Measurements from ENCODE around the gene PPM1J.

The PPM1J gene

DNA sequence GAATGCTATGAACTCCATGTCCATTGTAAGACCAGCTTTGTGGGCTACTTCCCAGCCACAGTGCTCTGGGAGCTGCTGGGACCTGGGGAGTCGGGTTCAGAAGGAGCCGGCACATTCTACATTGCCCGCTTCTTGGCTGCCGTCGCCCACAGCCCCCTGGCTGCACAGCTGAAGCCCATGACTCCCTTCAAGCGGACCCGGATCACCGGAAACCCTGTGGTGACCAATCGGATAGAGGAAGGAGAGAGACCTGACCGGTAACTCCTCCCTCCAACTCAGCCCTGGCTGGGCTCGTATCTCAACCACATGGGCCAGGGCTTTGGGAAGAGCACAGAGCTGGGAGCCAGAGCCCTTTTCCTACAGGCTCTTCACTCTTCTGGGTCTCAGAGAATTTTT lies 25.3 kb downstream of the PPM1J start:
- TF ChIP-seq CTCF (IDR thresholded peaks at IDR 0.05; ENCODE audit: insufficient read depth, low read length, poor library complexity, severe bottlenecking) = no peak
- TF ChIP-seq EZH2phosphoT487 (conservative IDR thresholded peaks at IDR 0.05; ENCODE audit: low read length) = no peak
- Histone ChIP-seq H4K20me1 (ENCODE audit: low read depth, low read length) (no peaks in the 10 kb centered on the region), H3K9ac (ENCODE audit: low read length) (no peak overlapping the region), H3K27me3 (ENCODE audit: low read length) (no peaks in the 10 kb centered on the region), H3K36me3 (ENCODE audit: low read length) (no peaks in the 10 kb centered on the region), H3K4me2 (ENCODE audit: low read depth, low read length, poor library complexity, severe bottlenecking) (no peak overlapping the region), H3K79me2 (ENCODE audit: insufficient read depth, low read length) (no peaks in the 10 kb centered on the region), H3F3A (ENCODE audit: insufficient read depth) (no peaks in the 10 kb centered on the region), H3K27ac (ENCODE audit: low read depth, low read length) (no peak overlapping the region), H3K9me2 (replicated peaks; ENCODE audit: insufficient read depth, low read length) (no peaks in the 10 kb centered on the region), H2AFZ (ENCODE audit: low read depth, low read length, severe bottlenecking) (no peak overlapping the region), H3K4me3 (ENCODE audit: insufficient read depth, low read length, poor library complexity, severe bottlenecking) (no peak overlapping the region), H3K9me3 (ENCODE audit: insufficient read depth, low read length) (no peaks in the 10 kb centered on the region)

DNA sequence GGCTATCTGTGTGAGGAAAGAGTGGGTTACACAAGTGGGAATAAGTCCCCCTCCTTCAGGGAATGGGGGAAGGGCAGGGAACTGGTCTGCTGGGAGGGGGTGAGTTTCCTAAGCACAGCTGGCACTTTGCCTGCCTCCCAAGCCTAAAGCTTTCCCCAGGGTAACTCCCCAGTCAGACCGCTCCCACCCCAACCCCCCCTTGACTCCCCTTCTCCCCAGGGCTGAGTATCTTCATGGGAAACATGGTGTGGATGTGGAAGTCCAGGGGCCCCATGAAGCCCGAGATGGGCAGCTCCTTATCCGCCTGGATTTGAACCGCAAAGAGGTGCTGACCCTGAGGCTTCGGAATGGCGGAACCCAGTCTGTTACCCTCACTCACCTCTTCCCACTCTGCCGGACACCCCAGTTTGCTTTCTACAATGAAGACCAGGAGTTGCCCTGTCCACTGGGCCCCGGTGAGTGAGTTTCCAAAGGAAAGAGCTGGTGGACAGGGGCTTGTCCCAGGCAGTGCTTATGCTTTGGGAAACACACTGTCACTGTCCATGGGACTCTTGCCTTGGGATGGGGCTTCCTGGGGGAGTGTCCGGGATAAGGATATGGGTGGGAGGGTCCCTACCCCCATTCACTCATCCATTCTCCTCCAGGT lies 25.8 kb downstream of the PPM1J start:
- Histone ChIP-seq H3K4me3 (ENCODE audit: insufficient read depth, low read length, poor library complexity, severe bottlenecking) (no peak overlapping the region), H3K4me2 (ENCODE audit: low read depth, low read length, poor library complexity, severe bottlenecking) (no peak overlapping the region), H3K79me2 (ENCODE audit: insufficient read depth, low read length) (no peaks in the 10 kb centered on the region), H3K36me3 (ENCODE audit: low read length) (no peaks in the 10 kb centered on the region), H3K9ac (ENCODE audit: low read length) (no peak overlapping the region), H3K27me3 (ENCODE audit: low read length) (no peaks in the 10 kb centered on the region), H2AFZ (ENCODE audit: low read depth, low read length, severe bottlenecking) (no peak overlapping the region), H3K9me2 (replicated peaks; ENCODE audit: insufficient read depth, low read length) (no peaks in the 10 kb centered on the region), H4K20me1 (ENCODE audit: low read depth, low read length) (no peaks in the 10 kb centered on the region), H3K27ac (ENCODE audit: low read depth, low read length) (no peak overlapping the region), H3K9me3 (ENCODE audit: insufficient read depth, low read length) (no peaks in the 10 kb centered on the region), H3F3A (ENCODE audit: insufficient read depth) (no peaks in the 10 kb centered on the region)
- TF ChIP-seq CTCF (IDR thresholded peaks at IDR 0.05; ENCODE audit: insufficient read depth, low read length, poor library complexity, severe bottlenecking) (no peak), EZH2phosphoT487 (conservative IDR thresholded peaks at IDR 0.05; ENCODE audit: low read length) (no peak)

- TF ChIP-seq EZH2phosphoT487 (conservative IDR thresholded peaks at IDR 0.05; ENCODE audit: low read length) (no peak), CTCF (IDR thresholded peaks at IDR 0.05; ENCODE audit: insufficient read depth, low read length, poor library complexity, severe bottlenecking) (no peak)
- Histone ChIP-seq H3K9ac (ENCODE audit: low read length) (no peak overlapping the region), H3K4me3 (ENCODE audit: insufficient read depth, low read length, poor library complexity, severe bottlenecking) (no peak overlapping the region), H3K79me2 (ENCODE audit: insufficient read depth, low read length) (no peaks in the 10 kb centered on the region), H3K9me2 (replicated peaks; ENCODE audit: insufficient read depth, low read length) (no peaks in the 10 kb centered on the region), H3K27ac (ENCODE audit: low read depth, low read length) (no peak overlapping the region), H3K27me3 (ENCODE audit: low read length) (no peaks in the 10 kb centered on the region), H3K4me2 (ENCODE audit: low read depth, low read length, poor library complexity, severe bottlenecking) (no peak overlapping the region), H2AFZ (ENCODE audit: low read depth, low read length, severe bottlenecking) (no peak overlapping the region), H3K9me3 (ENCODE audit: insufficient read depth, low read length) (no peaks in the 10 kb centered on the region), H4K20me1 (ENCODE audit: low read depth, low read length) (no peaks in the 10 kb centered on the region), H3F3A (ENCODE audit: insufficient read depth) (no peaks in the 10 kb centered on the region), H3K36me3 (ENCODE audit: low read length) (no peaks in the 10 kb centered on the region)
These were observed 26.3 kb downstream of the PPM1J start for GRCh38 chr1:112688781-112689193.
